ENCODE data around the gene ST3GAL4. TPM values are rescaled to one million over a fixed set of nuclear protein-coding genes. Genes with fewer than 3 reads are reported as not detected.
"Not testable (repeated sequence)": the region's sequence is repeated elsewhere in the genome, so short reads cannot be mapped to it uniquely, and the experiment has no call there.

Gene ST3GAL4
- total RNA-seq, 1 donor from 2014 or later = 73.1 TPM

DNA sequence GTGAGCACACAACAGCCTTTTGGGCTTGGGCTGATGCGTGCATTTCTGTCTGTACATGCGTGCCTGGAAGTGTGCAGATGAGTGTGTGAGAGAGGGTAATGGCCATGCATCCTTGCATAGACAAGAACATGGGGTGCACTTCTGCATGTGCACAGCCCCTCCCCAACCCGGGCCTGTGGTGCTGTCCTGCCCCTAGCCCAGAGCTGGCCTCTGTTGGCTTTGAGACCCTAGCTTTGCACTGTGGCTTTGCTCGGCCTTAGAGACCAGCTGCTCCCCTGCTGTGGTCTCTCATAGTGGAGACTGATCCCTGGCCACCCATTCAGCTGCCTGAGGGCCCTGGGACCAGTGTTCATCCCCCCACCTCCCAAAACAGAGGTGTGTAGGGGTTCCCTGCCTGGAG is 25.4 kb downstream of the ST3GAL4 start:
- Mint-ChIP-seq H3K27me3 (ENCODE audit: unreplicated experiment) (no peaks in the 10 kb centered on the region), H3K9me3 (ENCODE audit: unreplicated experiment) (peaks cover 5% of the 10 kb centered on the region), H3K4me1 (ENCODE audit: unreplicated experiment) (peaks cover 55% of the 10 kb centered on the region), H3K27ac (ENCODE audit: unreplicated experiment) (no peak overlapping the region), H3K36me3 (ENCODE audit: unreplicated experiment) (no peaks in the 10 kb centered on the region), H3K4me3 (ENCODE audit: unreplicated experiment) (no peak overlapping the region)
- no peak for DNase-seq (ENCODE audit: extremely low spot score, unreplicated experiment)
- TF ChIP-seq, protein P1, sequence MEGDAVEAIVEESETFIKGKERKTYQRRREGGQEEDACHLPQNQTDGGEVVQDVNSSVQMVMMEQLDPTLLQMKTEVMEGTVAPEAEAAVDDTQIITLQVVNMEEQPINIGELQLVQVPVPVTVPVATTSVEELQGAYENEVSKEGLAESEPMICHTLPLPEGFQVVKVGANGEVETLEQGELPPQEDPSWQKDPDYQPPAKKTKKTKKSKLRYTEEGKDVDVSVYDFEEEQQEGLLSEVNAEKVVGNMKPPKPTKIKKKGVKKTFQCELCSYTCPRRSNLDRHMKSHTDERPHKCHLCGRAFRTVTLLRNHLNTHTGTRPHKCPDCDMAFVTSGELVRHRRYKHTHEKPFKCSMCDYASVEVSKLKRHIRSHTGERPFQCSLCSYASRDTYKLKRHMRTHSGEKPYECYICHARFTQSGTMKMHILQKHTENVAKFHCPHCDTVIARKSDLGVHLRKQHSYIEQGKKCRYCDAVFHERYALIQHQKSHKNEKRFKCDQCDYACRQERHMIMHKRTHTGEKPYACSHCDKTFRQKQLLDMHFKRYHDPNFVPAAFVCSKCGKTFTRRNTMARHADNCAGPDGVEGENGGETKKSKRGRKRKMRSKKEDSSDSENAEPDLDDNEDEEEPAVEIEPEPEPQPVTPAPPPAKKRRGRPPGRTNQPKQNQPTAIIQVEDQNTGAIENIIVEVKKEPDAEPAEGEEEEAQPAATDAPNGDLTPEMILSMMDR (IDR thresholded peaks at IDR 0.05) = no peak

DNA sequence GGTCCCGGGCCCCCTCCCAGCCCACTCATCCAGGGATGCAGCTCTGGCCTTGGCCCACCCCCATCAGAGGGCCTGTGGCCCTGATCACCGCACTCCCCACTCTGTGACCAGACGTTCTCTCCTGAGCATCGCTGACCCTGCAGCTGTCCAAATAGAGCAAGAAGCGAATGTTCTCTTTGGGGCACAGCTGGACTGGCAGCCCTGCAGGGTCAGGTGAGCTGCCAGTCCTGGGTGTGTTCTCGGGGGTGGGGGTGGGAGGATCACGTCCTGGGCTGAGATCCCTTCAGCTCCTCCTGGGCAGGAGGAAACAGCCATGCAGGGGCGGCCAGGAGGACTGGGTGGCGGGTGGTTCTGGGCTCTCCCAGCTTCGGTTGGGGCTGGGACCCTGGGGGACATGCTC is 26.5 kb downstream of the ST3GAL4 start:
- H3K36me3 Mint-ChIP-seq (ENCODE audit: unreplicated experiment); H3K9me3 Mint-ChIP-seq (ENCODE audit: unreplicated experiment); H3K27me3 Mint-ChIP-seq (ENCODE audit: unreplicated experiment); DNase-seq (ENCODE audit: extremely low spot score, unreplicated experiment); H3K4me3 Mint-ChIP-seq (ENCODE audit: unreplicated experiment); H3K27ac Mint-ChIP-seq (ENCODE audit: unreplicated experiment): not testable (repeated sequence)
- H3K4me1 Mint-ChIP-seq (ENCODE audit: unreplicated experiment) = peaks cover 62% of the 10 kb centered on the region

DNA sequence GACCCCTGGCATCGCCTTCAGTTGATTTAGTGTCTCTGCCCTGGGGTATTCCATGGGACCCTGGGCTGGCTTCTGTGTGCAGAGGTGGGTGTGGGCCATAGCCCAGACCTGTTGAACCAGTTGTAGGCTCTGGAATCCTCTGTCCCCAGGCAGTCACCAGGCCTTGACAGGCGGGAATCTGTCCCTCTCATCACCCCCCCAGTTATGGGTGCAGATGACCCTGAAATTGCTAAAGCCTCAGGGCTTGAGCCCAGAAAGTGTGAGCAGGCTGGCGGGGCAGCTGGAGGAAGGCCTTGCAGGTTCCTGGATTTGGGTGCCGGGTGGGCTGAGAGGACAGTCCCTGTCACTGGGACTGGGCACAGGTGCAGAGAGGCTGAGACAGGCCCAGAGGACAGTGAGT is 27.2 kb downstream of the ST3GAL4 start:
- not testable (repeated sequence) for H3K4me3 Mint-ChIP-seq (ENCODE audit: unreplicated experiment); H3K27me3 Mint-ChIP-seq (ENCODE audit: unreplicated experiment); DNase-seq (ENCODE audit: extremely low spot score, unreplicated experiment); H3K36me3 Mint-ChIP-seq (ENCODE audit: unreplicated experiment); H3K27ac Mint-ChIP-seq (ENCODE audit: unreplicated experiment); H3K9me3 Mint-ChIP-seq (ENCODE audit: unreplicated experiment)
- peaks cover 62% of the 10 kb centered on the region for H3K4me1 Mint-ChIP-seq (ENCODE audit: unreplicated experiment)

DNA sequence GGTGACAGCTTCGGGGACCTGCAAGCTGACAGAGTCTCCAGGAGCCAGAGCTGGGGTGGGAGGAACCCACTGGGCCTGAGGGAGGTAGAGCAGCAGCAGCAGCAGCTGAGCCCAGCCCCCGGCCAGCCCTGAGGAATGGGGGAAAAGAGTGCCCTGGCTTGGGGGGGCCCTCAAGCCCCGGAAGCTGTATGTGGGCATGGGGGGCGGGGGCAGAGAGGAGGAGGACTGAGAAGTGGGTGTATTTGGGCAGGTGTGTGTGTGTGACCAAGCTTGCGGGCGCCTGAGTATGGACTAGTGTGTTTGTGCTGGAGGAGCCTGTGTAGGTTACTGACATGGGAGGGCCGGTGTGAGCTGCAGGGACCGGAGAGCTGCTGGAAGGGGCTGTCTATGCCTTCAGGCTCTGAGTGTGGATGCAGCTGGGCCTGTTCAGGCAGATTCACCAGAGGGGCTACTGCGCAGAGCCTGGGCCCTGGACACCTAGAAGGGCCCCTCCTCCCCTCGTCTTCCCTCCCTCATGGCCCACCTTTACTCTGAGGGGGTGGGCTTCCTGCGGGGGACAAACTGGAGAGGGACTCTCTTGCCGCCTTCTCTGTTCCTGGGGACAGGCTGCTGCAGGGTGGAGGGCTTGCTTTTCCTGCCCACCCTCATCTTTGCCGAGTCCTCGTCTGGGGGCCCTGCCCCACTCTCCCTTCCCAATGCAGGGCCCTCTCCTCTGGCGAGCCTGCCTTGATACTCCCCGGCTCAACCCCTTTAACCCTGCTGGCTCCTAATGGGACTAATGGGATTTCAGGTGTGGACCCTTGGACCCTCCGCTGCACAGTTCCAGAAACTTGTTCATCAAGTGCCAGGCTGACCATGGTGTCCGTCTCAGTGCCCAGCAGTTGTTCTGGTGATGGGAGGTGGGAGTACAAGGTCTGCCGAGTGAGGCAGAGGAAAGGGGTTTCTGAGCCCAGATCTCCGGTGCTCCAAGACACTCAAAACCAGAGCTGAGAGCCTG is 28.2 kb downstream of the ST3GAL4 start:
- H3K27ac Mint-ChIP-seq (ENCODE audit: unreplicated experiment) = peak overlapping the region; percentile 10
- TF ChIP-seq, protein P1 (IDR thresholded peaks at IDR 0.05) = no peak
- no peaks in the 10 kb centered on the region for H3K36me3 Mint-ChIP-seq (ENCODE audit: unreplicated experiment)
- H3K27me3 Mint-ChIP-seq (ENCODE audit: unreplicated experiment) = no peaks in the 10 kb centered on the region
- H3K4me1 Mint-ChIP-seq (ENCODE audit: unreplicated experiment) = peaks cover 60% of the 10 kb centered on the region
- peaks cover 5% of the 10 kb centered on the region for H3K9me3 Mint-ChIP-seq (ENCODE audit: unreplicated experiment)
- H3K4me3 Mint-ChIP-seq (ENCODE audit: unreplicated experiment) = no peak overlapping the region
- no peak for DNase-seq (ENCODE audit: extremely low spot score, unreplicated experiment)

- Mint-ChIP-seq H3K4me1 (ENCODE audit: unreplicated experiment) (peaks cover 56% of the 10 kb centered on the region), H3K36me3 (ENCODE audit: unreplicated experiment) (no peaks in the 10 kb centered on the region), H3K9me3 (ENCODE audit: unreplicated experiment) (no peaks in the 10 kb centered on the region), H3K27ac (ENCODE audit: unreplicated experiment) (no peak overlapping the region), H3K27me3 (ENCODE audit: unreplicated experiment) (no peaks in the 10 kb centered on the region), H3K4me3 (ENCODE audit: unreplicated experiment) (no peak overlapping the region)
- TF ChIP-seq, protein P1 (IDR thresholded peaks at IDR 0.05) = no peak
- DNase-seq (ENCODE audit: extremely low spot score, unreplicated experiment) = no peak
These were observed 29.1 kb downstream of the ST3GAL4 start for GRCh38 chr11:126384449-126385070.
